H1 (cell line): ENCODE results near the gene GNG12. TPM values are rescaled to one million over a fixed set of nuclear protein-coding genes. Genes with fewer than 3 reads are reported as not detected.

Experiments
- CTCF ChIA-PET: fragments of 300-600 bp; sonication (Branson Sonifier 250); formaldehyde crosslinking; loops from one replicate; lab custom pipeline; 2021; ENCODE audit not compliant: partially characterized antibody; lab: Charles Lee
- POLR2A ChIA-PET: fragments of 300-600 bp; sonication (Branson Sonifier 250); formaldehyde crosslinking; loops from one replicate; lab custom pipeline; 2021; ENCODE audit warnings: inconsistent platforms; ENCODE audit not compliant: partially characterized antibody; lab: Charles Lee
- DNase-seq, 2 experiments: peaks; one replicate each; pipeline versions ENCODE4 v3.0.0 to v3.0.0-alpha.2; 2010 to 2022; ENCODE audit warnings: low spot score in 2 of 2, low read depth in 1 of 2, mixed read lengths in 1 of 2
- FAIRE-seq: peaks from 2 replicates; lab custom pipeline; 2011; peaks lifted over from hg19 to GRCh38; lab: Jason Lieb, UNC
- H2AFZ ChIP-seq: 2 replicates; pipeline ENCODE4 v1.8.1; 2012; ENCODE audit warnings: low read length, inconsistent platforms
- H2AK5ac ChIP-seq: 2 replicates; pipeline ENCODE4 v1.6.1; 2013; ENCODE audit warnings: low read depth, low read length
- H2BK120ac ChIP-seq: replicated peaks from 2 replicates; pipeline ENCODE3; 2013; ENCODE audit warnings: low read depth, low read length, inconsistent platforms
- H2BK12ac ChIP-seq: 2 replicates; pipeline ENCODE4 v1.6.1; 2013; ENCODE audit warnings: low read depth, low read length
- H2BK15ac ChIP-seq: 2 replicates; pipeline ENCODE4 v1.6.1; 2013; ENCODE audit warnings: low read length
- H2BK20ac ChIP-seq: 2 replicates; pipeline ENCODE4 v1.6.1; 2013; ENCODE audit warnings: low read length
- H2BK5ac ChIP-seq: 2 replicates; pipeline ENCODE4 v1.6.1; 2013; ENCODE audit warnings: low read depth, low read length
- H3K14ac ChIP-seq: 2 replicates; pipeline ENCODE4 v1.6.1; 2013; ENCODE audit warnings: inconsistent platforms; ENCODE audit not compliant: insufficient read length
- H3K18ac ChIP-seq: 2 replicates; pipeline ENCODE4 v1.6.1; 2013; ENCODE audit warnings: low read length; ENCODE audit errors: extremely low read depth
- H3K23ac ChIP-seq: 2 replicates; pipeline ENCODE4 v1.6.1; 2013; ENCODE audit warnings: inconsistent platforms; ENCODE audit not compliant: insufficient read length
- H3K23me2 ChIP-seq: 2 replicates; pipeline ENCODE4 v1.6.1; 2013; ENCODE audit warnings: low read depth, low read length
- H3K27ac ChIP-seq: 2 replicates; pipeline ENCODE4 v1.6.1; 2011; ENCODE audit warnings: low read depth, low read length, inconsistent platforms
- H3K27me3 ChIP-seq, 4 experiments: replicated peaks in 1 of 4; 1 replicate in 1 of 4; 2 replicates in 3 of 4; pipeline versions ENCODE4 v1.6.1 to v1.8.1; 2011 to 2013; ENCODE audit warnings: low read length in 3 of 4, mild to moderate bottlenecking in 3 of 4, inconsistent platforms in 2 of 4, mixed read lengths in 2 of 4, moderate library complexity in 1 of 4; ENCODE audit not compliant: control insufficient read depth in 3 of 4, insufficient read depth in 3 of 4; ENCODE audit errors: extremely low read depth in 1 of 4
- H3K36me3 ChIP-seq, 4 experiments: 2 replicates each; pipeline versions ENCODE4 v1.6.1 to v1.8.1; 2011 to 2013; ENCODE audit warnings: mild to moderate bottlenecking in 4 of 4, low read length in 3 of 4, moderate library complexity in 2 of 4, control low read depth in 1 of 4, inconsistent platforms in 1 of 4; ENCODE audit not compliant: insufficient read depth in 4 of 4, control insufficient read depth in 2 of 4
- H3K4ac ChIP-seq: replicated peaks from 2 replicates; pipeline ENCODE3; 2013; ENCODE audit warnings: low read length, low read depth, mixed read lengths, inconsistent platforms; ENCODE audit not compliant: insufficient read length
- H3K4me1 ChIP-seq, 4 experiments: replicated peaks in 1 of 4; 1 replicate in 1 of 4; 2 replicates in 3 of 4; pipeline versions ENCODE4 v1.6.1 to v1.8.1; 2011 to 2013; ENCODE audit warnings: low read length in 3 of 4, inconsistent platforms in 2 of 4, mixed read lengths in 1 of 4; ENCODE audit not compliant: insufficient read depth in 4 of 4, control insufficient read depth in 3 of 4
- H3K4me2 ChIP-seq, 2 experiments: 2 replicates each; pipeline versions ENCODE4 v1.6.1 to v1.8.1; 2011 to 2013; ENCODE audit warnings: low read depth in 2 of 2, low read length in 2 of 2, control low read depth in 1 of 2, inconsistent platforms in 1 of 2, mild to moderate bottlenecking in 1 of 2; ENCODE audit not compliant: insufficient read depth in 1 of 2
- H3K4me3 ChIP-seq, 4 experiments: fragments of 200-600, 300-600 bp in 1 of 4; sonication (generic), shearing (Covaris generic), sonication (Bioruptor Twin) in 1 of 4; 2 replicates each; pipeline versions ENCODE4 v1.5.1 to v1.8.1; 2011 to 2016; ENCODE audit warnings: low read length in 4 of 4, low read depth in 3 of 4, control low read depth in 2 of 4, inconsistent platforms in 2 of 4, mild to moderate bottlenecking in 2 of 4, mixed read lengths in 1 of 4, moderate library complexity in 1 of 4; ENCODE audit not compliant: insufficient read depth in 2 of 4; ENCODE audit errors: extremely low read depth in 1 of 4
- H3K56ac ChIP-seq: replicated peaks from 2 replicates; pipeline ENCODE3; 2013; ENCODE audit warnings: low read depth, mild to moderate bottlenecking, mixed read lengths, low read length, inconsistent platforms; ENCODE audit not compliant: insufficient read length
- H3K79me1 ChIP-seq: 2 replicates; pipeline ENCODE4 v1.6.1; 2013; ENCODE audit warnings: low read depth, low read length, control low read depth
- H3K79me2 ChIP-seq, 2 experiments: 2 replicates each; pipeline versions ENCODE4 v1.6.1 to v1.8.1; 2012 to 2013; ENCODE audit warnings: low read length in 2 of 2, mild to moderate bottlenecking in 2 of 2, inconsistent platforms in 1 of 2; ENCODE audit not compliant: insufficient read depth in 2 of 2, control insufficient read depth in 1 of 2
- H3K9ac ChIP-seq, 4 experiments: replicated peaks in 1 of 4; 1 replicate in 1 of 4; 2 replicates in 3 of 4; pipeline versions ENCODE4 v1.6.1 to v1.8.1; 2011 to 2013; ENCODE audit warnings: low read depth in 3 of 4, low read length in 3 of 4, control low read depth in 2 of 4, mild to moderate bottlenecking in 2 of 4, moderate library complexity in 2 of 4, inconsistent platforms in 1 of 4; ENCODE audit errors: extremely low read depth in 1 of 4
- H3K9me3 ChIP-seq, 2 experiments: 2 replicates each; pipeline versions ENCODE4 v1.6.1 to v1.8.1; 2012 to 2013; ENCODE audit warnings: mild to moderate bottlenecking in 2 of 2, moderate library complexity in 2 of 2, control low read depth in 1 of 2, inconsistent platforms in 1 of 2, low read depth in 1 of 2, low read length in 1 of 2, mixed read lengths in 1 of 2; ENCODE audit not compliant: insufficient read depth in 2 of 2
- H4K20me1 ChIP-seq, 2 experiments: replicated peaks in 1 of 2; 2 replicates each; pipeline versions ENCODE3 to v1.8.1; 2011 to 2013; ENCODE audit warnings: inconsistent platforms in 2 of 2, low read length in 2 of 2, mild to moderate bottlenecking in 1 of 2; ENCODE audit not compliant: insufficient read depth in 2 of 2, control insufficient read depth in 1 of 2
- H4K5ac ChIP-seq: 2 replicates; pipeline ENCODE4 v1.6.1; 2013; ENCODE audit warnings: low read length, low read depth, mixed read lengths, inconsistent platforms; ENCODE audit not compliant: insufficient read length
- H4K8ac ChIP-seq: 2 replicates; pipeline ENCODE4 v1.8.0; 2013; ENCODE audit warnings: mild to moderate bottlenecking, moderate library complexity, low read length, inconsistent platforms; ENCODE audit not compliant: insufficient read depth; ENCODE audit errors: extremely low read depth
- H4K91ac ChIP-seq: replicated peaks from 2 replicates; pipeline ENCODE3; 2013; ENCODE audit warnings: low read length, mixed read lengths, inconsistent platforms; ENCODE audit not compliant: insufficient read length
- ASH2L ChIP-seq: fragments of 200-600, 300-600 bp; sonication (generic); IDR thresholded peaks from one replicate; pipeline ENCODE4 v1.7.1; 2017; ENCODE audit warnings: low read length
- ATF3 ChIP-seq: IDR thresholded peaks from 2 replicates; pipeline ENCODE4 v1.6.1; 2011; ENCODE audit warnings: low read depth, mild to moderate bottlenecking, low read length; ENCODE audit not compliant: insufficient read depth
- CTBP2 ChIP-seq: IDR thresholded peaks from 2 replicates; pipeline ENCODE4 v1.7.0; 2011; ENCODE audit warnings: borderline replicate concordance, mild to moderate bottlenecking, moderate library complexity, mixed read lengths, low read length; ENCODE audit not compliant: insufficient read depth, insufficient read length
- E2F6 ChIP-seq: IDR thresholded peaks from 2 replicates; pipeline ENCODE4 v1.6.1; 2012; ENCODE audit warnings: inconsistent platforms
- HDAC6 ChIP-seq: IDR thresholded peaks from one replicate; pipeline ENCODE4 v1.7.1; 2012; ENCODE audit warnings: low read depth, mild to moderate bottlenecking, inconsistent platforms, low read length, moderate library complexity
- POU5F1 ChIP-seq: IDR thresholded peaks from 2 replicates; pipeline ENCODE4 v1.6.1; 2011; ENCODE audit warnings: low read depth, mild to moderate bottlenecking, low read length, moderate library complexity
- SIRT6 ChIP-seq: IDR thresholded peaks from one replicate; pipeline ENCODE4 v1.7.1; 2012; ENCODE audit warnings: low read length, inconsistent platforms
- TEAD4 ChIP-seq: IDR thresholded peaks from 2 replicates; pipeline ENCODE4 v1.6.1; 2012; ENCODE audit warnings: low read depth, low read length, inconsistent platforms, mixed read lengths
- WGBS, 2 experiments: shearing (Covaris generic) in 1 of 2; methylation state at CpG; one replicate each; pipeline versions ENCODE4 v1.1.6 to v1.1.7; 2013 to 2015; ENCODE audit warnings: low lambda C conversion rate in 2 of 2, mixed read lengths in 2 of 2, inconsistent platforms in 1 of 2, low coverage in 1 of 2, missing lambda C conversion rate in 1 of 2; ENCODE audit not compliant: insufficient replicate concordance in 2 of 2, insufficient coverage in 1 of 2, insufficient read length in 1 of 2; ENCODE audit errors: extremely low coverage in 1 of 2, missing lambda C conversion rate in 1 of 2; 5-methylcytosine and 5-hydroxymethylcytosine counted together
- polyA plus RNA-seq, 7 experiments: library from polyadenylated mRNA; depleted of rRNA in 3 of 7; stranded (reverse) in 5 of 7; unstranded in 2 of 7; fragments of >200 nt in 5 of 7; fragments of 200-250 nt in 2 of 7; gene quantifications; 1 replicate in 5 of 7; 2 replicates in 1 of 7; 4 replicates in 1 of 7; pipeline versions ENCODE4 v1.2.1 to v1.2.3, GENCODE V29; 2011 to 2013; ENCODE audit warnings: missing spikeins in 2 of 7, mixed read lengths in 2 of 7
- total RNA-seq: library from RNA; stranded (reverse); fragmentation: NEBNext Ultra II Directional; extraction: Animal tissue kit (Norgen Biotek cat#: 25700); gene quantifications from 2 replicates; pipeline ENCODE4 v1.2.1, GENCODE V29; 2021
- TF ChIP-seq, protein P1 (sequence below), 3 experiments: IDR thresholded peaks; 1 replicate in 2 of 3; 2 replicates in 1 of 3; pipeline versions ENCODE4 v1.5.1 to v1.6.1; 2011; ENCODE audit warnings: low read length in 3 of 3, mild to moderate bottlenecking in 3 of 3, inconsistent platforms in 2 of 3, low read depth in 1 of 3, moderate library complexity in 1 of 3; ENCODE audit not compliant: insufficient read depth in 1 of 3; ENCODE audit errors: control extremely low read depth in 1 of 3

The GNG12 gene
- total and polyA plus RNA-seq, 2 of the 8 experiments (the other 6 are each of a cell fraction or from before 2014, with no cell fraction given): 11.4 to 35.8 TPM

GRCh38 chr1:67816506-67816905 lies 16.8 kb downstream of the GNG12 start:
- Histone ChIP-seq H4K91ac (no peak overlapping the region), H3K23ac (no peak overlapping the region), H3K9ac (no peak overlapping the region), H3K18ac (no peak overlapping the region), H3K56ac (no peak overlapping the region), H3K36me3 (no peaks in the 10 kb centered on the region), H3K27ac (no peak overlapping the region), H4K5ac (no peak overlapping the region), H3K4ac (no peak overlapping the region), H3K27me3 (no peaks in the 10 kb centered on the region), H2BK5ac (no peak overlapping the region), H2BK20ac (no peak overlapping the region), H3K79me1 (no peaks in the 10 kb centered on the region; the same call in 1 of the 2 replicates), H3K4me3 (no peak overlapping the region), H4K20me1 (peaks cover 1 to 2% of the 10 kb centered on the region in 2 experiments), H3K23me2 (no peaks in the 10 kb centered on the region), H3K9me3 (no peaks in the 10 kb centered on the region), H4K8ac (no peak overlapping the region), H3K4me2 (no peak overlapping the region)
- ChIA-PET CTCF (interaction anchor here (0.8 to 4.3 kb wide), 8 partner anchors 12 to 74 kb away, joined by 3 to 26 read pairs (median 3); no protein-coding TSS in a partner anchor), POLR2A (interaction anchor here (2.0 kb wide), 1 partner anchor 15 kb away, joined by 6 read pairs; no protein-coding TSS in a partner anchor)
- 95% methylated on average over 6 of the region's 6 CpGs; no CpG with 5 or more reads in 1 of the 2 experiments for WGBS, 2 experiments
- no peak for DNase-seq
- TF ChIP-seq POU5F1 (no peak), SIRT6 (no peak), CTBP2 (no peak), TEAD4 (no peak), E2F6 (no peak), ATF3 (no peak), ASH2L (no peak), HDAC6 (no peak)
- TF ChIP-seq, protein P1, sequence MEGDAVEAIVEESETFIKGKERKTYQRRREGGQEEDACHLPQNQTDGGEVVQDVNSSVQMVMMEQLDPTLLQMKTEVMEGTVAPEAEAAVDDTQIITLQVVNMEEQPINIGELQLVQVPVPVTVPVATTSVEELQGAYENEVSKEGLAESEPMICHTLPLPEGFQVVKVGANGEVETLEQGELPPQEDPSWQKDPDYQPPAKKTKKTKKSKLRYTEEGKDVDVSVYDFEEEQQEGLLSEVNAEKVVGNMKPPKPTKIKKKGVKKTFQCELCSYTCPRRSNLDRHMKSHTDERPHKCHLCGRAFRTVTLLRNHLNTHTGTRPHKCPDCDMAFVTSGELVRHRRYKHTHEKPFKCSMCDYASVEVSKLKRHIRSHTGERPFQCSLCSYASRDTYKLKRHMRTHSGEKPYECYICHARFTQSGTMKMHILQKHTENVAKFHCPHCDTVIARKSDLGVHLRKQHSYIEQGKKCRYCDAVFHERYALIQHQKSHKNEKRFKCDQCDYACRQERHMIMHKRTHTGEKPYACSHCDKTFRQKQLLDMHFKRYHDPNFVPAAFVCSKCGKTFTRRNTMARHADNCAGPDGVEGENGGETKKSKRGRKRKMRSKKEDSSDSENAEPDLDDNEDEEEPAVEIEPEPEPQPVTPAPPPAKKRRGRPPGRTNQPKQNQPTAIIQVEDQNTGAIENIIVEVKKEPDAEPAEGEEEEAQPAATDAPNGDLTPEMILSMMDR (IDR thresholded peaks at IDR 0.05; ENCODE audit: control extremely low read depth in 1 of 3, insufficient read depth in 1 of 3, low read depth in 1 of 3, low read length in 3 of 3): no peak
- TF ChIP-seq, all 59 proteins: peak for 0
- Histone ChIP-seq H2AK5ac (no peak overlapping the region), H2BK15ac (no peak overlapping the region), H2AFZ (no peak overlapping the region), H2BK120ac (no peak overlapping the region), H3K79me2 (no peaks in the 10 kb centered on the region), H2BK12ac (no peak overlapping the region), H3K14ac (no peak overlapping the region), H3K4me1 (no peaks in the 10 kb centered on the region; a peak in 3 of 7 replicates)
- FAIRE-seq: no peak
